ENCODE data around the gene UPK2.

DNA sequence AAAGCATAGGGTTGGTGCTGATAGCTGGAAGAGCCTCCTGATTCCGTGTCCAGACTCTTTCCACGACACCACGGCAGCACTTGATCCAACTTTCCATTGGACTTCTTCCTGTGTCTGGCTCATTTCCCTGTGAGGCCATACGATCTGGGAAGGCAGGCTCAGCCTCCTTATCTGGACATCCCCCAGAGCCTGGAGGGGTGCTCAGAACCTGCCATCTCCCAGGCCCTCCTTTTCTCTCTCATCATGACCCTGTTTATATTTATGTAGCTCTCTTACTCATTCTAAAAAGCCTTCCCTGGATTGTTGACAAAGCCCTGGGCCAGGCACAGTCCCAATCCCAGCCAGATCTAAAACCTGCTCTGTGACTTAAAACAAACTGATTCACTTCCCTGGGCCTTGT lies 22.6 kb upstream of the UPK2 start:
- TF ChIP-seq, protein P1, sequence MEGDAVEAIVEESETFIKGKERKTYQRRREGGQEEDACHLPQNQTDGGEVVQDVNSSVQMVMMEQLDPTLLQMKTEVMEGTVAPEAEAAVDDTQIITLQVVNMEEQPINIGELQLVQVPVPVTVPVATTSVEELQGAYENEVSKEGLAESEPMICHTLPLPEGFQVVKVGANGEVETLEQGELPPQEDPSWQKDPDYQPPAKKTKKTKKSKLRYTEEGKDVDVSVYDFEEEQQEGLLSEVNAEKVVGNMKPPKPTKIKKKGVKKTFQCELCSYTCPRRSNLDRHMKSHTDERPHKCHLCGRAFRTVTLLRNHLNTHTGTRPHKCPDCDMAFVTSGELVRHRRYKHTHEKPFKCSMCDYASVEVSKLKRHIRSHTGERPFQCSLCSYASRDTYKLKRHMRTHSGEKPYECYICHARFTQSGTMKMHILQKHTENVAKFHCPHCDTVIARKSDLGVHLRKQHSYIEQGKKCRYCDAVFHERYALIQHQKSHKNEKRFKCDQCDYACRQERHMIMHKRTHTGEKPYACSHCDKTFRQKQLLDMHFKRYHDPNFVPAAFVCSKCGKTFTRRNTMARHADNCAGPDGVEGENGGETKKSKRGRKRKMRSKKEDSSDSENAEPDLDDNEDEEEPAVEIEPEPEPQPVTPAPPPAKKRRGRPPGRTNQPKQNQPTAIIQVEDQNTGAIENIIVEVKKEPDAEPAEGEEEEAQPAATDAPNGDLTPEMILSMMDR (IDR thresholded peaks at IDR 0.05; ENCODE audit: low read depth, low read length, poor library complexity, severe bottlenecking) = no peak
- no peak for TF ChIP-seq EZH2phosphoT487 (IDR thresholded peaks at IDR 0.05; ENCODE audit: borderline replicate concordance, low read length)

Data from DOHH2 (cell line).